ENCODE results near the gene MRPL34.

DNA sequence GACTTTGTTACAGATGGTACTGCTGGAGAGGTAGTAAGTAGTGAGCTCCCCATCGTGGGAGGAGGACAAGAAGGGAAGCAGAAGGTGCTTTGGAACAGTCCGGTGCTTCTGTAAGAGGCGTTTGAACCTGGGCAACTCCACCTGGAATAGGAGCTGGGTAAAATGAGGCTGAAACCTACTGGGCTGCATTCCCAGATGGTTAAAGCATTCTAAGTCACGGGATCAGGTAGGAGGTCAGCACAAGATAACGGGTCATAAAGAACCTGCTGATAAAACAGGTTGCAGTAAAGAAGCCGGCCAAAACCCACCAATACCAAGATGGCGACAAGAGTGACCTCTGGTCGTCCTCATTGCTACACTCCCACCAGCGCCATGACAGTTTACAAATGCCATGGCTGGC lies 18.9 kb upstream of the MRPL34 start:
- TF ChIP-seq POLR2A (IDR thresholded peaks at IDR 0.05): no peak
- no peak for TF ChIP-seq CTCF (IDR thresholded peaks at IDR 0.05)
- TF ChIP-seq POLR2AphosphoS5 (IDR thresholded peaks at IDR 0.05): no peak
